NCI-H510A (cell line): ENCODE results near the gene DNAH3.
"Not testable (repeated sequence)": the region's sequence is repeated elsewhere in the genome, so short reads cannot be mapped to it uniquely, and the experiment has no call there.

Experiments used
- DNase-seq: peaks from one replicate; lab custom pipeline; 2025; lab: John Stamatoyannopoulos, UW

DNAH3 gene

GRCh38 chr16:21070564-21070963 lies 80.1 kb downstream of the DNAH3 start:
- no peak for DNase-seq

GRCh38 chr16:21069986-21070385 lies 80.7 kb downstream of the DNAH3 start:
- DNase-seq = no peak

GRCh38 chr16:21064203-21064602 lies 86.4 kb downstream of the DNAH3 start:
- DNase-seq = no peak

- not testable (repeated sequence) for DNase-seq
These were observed 87.3 kb downstream of the DNAH3 start for GRCh38 chr16:21063314-21063713.

GRCh38 chr16:21060027-21060510 lies 90.6 kb downstream of the DNAH3 start:
- no peak for DNase-seq

- no peak for DNase-seq
These were observed 92.8 kb downstream of the DNAH3 start for GRCh38 chr16:21057875-21058274.

- no peak for DNase-seq
These were observed 94.2 kb downstream of the DNAH3 start for GRCh38 chr16:21056396-21056795.

- not testable (repeated sequence) for DNase-seq
These were observed 94.9 kb downstream of the DNAH3 start for GRCh38 chr16:21055738-21056137.

- no peak for DNase-seq
These were observed 97.1 kb downstream of the DNAH3 start for GRCh38 chr16:21053590-21053989.

- DNase-seq = not testable (repeated sequence)
These were observed 102.3 kb downstream of the DNAH3 start for GRCh38 chr16:21048091-21048912.

- DNase-seq = no peak
These were observed 112.4 kb downstream of the DNAH3 start for GRCh38 chr16:21038197-21038596.

- no peak for DNase-seq
These were observed 112.9 kb downstream of the DNAH3 start for GRCh38 chr16:21037736-21038135.

- no peak for DNase-seq
These were observed 113.5 kb downstream of the DNAH3 start for GRCh38 chr16:21037168-21037567.

- DNase-seq = no peak
These were observed 114.2 kb downstream of the DNAH3 start for GRCh38 chr16:21036471-21036870.

- DNase-seq = no peak
These were observed 116.9 kb downstream of the DNAH3 start for GRCh38 chr16:21033704-21034103.

GRCh38 chr16:21033264-21033663 lies 117.4 kb downstream of the DNAH3 start:
- DNase-seq = no peak

- DNase-seq = no peak
These were observed 121.9 kb downstream of the DNAH3 start for GRCh38 chr16:21028728-21029127.

- no peak for DNase-seq
These were observed 123.8 kb downstream of the DNAH3 start for GRCh38 chr16:21026846-21027245.

GRCh38 chr16:21023509-21024202 lies 127.0 kb downstream of the DNAH3 start:
- DNase-seq = no peak

- no peak for DNase-seq
These were observed 129.3 kb downstream of the DNAH3 start for GRCh38 chr16:21021316-21021715.

- DNase-seq = no peak
These were observed 140.8 kb downstream of the DNAH3 start for GRCh38 chr16:21009815-21010214.

- no peak for DNase-seq
These were observed 145.6 kb downstream of the DNAH3 start for GRCh38 chr16:21005008-21005407.

GRCh38 chr16:21001262-21001661 lies 149.4 kb downstream of the DNAH3 start:
- no peak for DNase-seq
